H1 (cell line): ENCODE data around the gene CC2D1A. TPM values are rescaled to one million over a fixed set of nuclear protein-coding genes. Genes with fewer than 3 reads are reported as not detected.

Experiments used
- CTCF ChIA-PET: fragments of 300-600 bp; sonication (Branson Sonifier 250); formaldehyde crosslinking; loops from one replicate; lab custom pipeline; 2021; ENCODE audit not compliant: partially characterized antibody; lab: Charles Lee
- POLR2A ChIA-PET: fragments of 300-600 bp; sonication (Branson Sonifier 250); formaldehyde crosslinking; loops from one replicate; lab custom pipeline; 2021; ENCODE audit warnings: inconsistent platforms; ENCODE audit not compliant: partially characterized antibody; lab: Charles Lee
- DNase-seq, 2 experiments: peaks; one replicate each; pipeline versions ENCODE4 v3.0.0 to v3.0.0-alpha.2; 2010 to 2022; ENCODE audit warnings: low spot score in 2 of 2, low read depth in 1 of 2, mixed read lengths in 1 of 2
- FAIRE-seq: peaks from 2 replicates; lab custom pipeline; 2011; peaks lifted over from hg19 to GRCh38; lab: Jason Lieb, UNC
- H2AFZ ChIP-seq: 2 replicates; pipeline ENCODE4 v1.8.1; 2012; ENCODE audit warnings: low read length, inconsistent platforms
- H2AK5ac ChIP-seq: 2 replicates; pipeline ENCODE4 v1.6.1; 2013; ENCODE audit warnings: low read depth, low read length
- H2BK120ac ChIP-seq: replicated peaks from 2 replicates; pipeline ENCODE3; 2013; ENCODE audit warnings: low read depth, low read length, inconsistent platforms
- H2BK12ac ChIP-seq: 2 replicates; pipeline ENCODE4 v1.6.1; 2013; ENCODE audit warnings: low read depth, low read length
- H2BK15ac ChIP-seq: 2 replicates; pipeline ENCODE4 v1.6.1; 2013; ENCODE audit warnings: low read length
- H2BK20ac ChIP-seq: 2 replicates; pipeline ENCODE4 v1.6.1; 2013; ENCODE audit warnings: low read length
- H2BK5ac ChIP-seq: 2 replicates; pipeline ENCODE4 v1.6.1; 2013; ENCODE audit warnings: low read depth, low read length
- H3K14ac ChIP-seq: 2 replicates; pipeline ENCODE4 v1.6.1; 2013; ENCODE audit warnings: inconsistent platforms; ENCODE audit not compliant: insufficient read length
- H3K18ac ChIP-seq: 2 replicates; pipeline ENCODE4 v1.6.1; 2013; ENCODE audit warnings: low read length; ENCODE audit errors: extremely low read depth
- H3K23ac ChIP-seq: 2 replicates; pipeline ENCODE4 v1.6.1; 2013; ENCODE audit warnings: inconsistent platforms; ENCODE audit not compliant: insufficient read length
- H3K23me2 ChIP-seq: 2 replicates; pipeline ENCODE4 v1.6.1; 2013; ENCODE audit warnings: low read depth, low read length
- H3K27ac ChIP-seq: 2 replicates; pipeline ENCODE4 v1.6.1; 2011; ENCODE audit warnings: low read depth, low read length, inconsistent platforms
- H3K27me3 ChIP-seq, 4 experiments: replicated peaks in 1 of 4; 1 replicate in 1 of 4; 2 replicates in 3 of 4; pipeline versions ENCODE4 v1.6.1 to v1.8.1; 2011 to 2013; ENCODE audit warnings: low read length in 3 of 4, mild to moderate bottlenecking in 3 of 4, inconsistent platforms in 2 of 4, mixed read lengths in 2 of 4, moderate library complexity in 1 of 4; ENCODE audit not compliant: control insufficient read depth in 3 of 4, insufficient read depth in 3 of 4; ENCODE audit errors: extremely low read depth in 1 of 4
- H3K36me3 ChIP-seq, 4 experiments: 2 replicates each; pipeline versions ENCODE4 v1.6.1 to v1.8.1; 2011 to 2013; ENCODE audit warnings: mild to moderate bottlenecking in 4 of 4, low read length in 3 of 4, moderate library complexity in 2 of 4, control low read depth in 1 of 4, inconsistent platforms in 1 of 4; ENCODE audit not compliant: insufficient read depth in 4 of 4, control insufficient read depth in 2 of 4
- H3K4ac ChIP-seq: replicated peaks from 2 replicates; pipeline ENCODE3; 2013; ENCODE audit warnings: low read length, low read depth, mixed read lengths, inconsistent platforms; ENCODE audit not compliant: insufficient read length
- H3K4me1 ChIP-seq, 4 experiments: replicated peaks in 1 of 4; 1 replicate in 1 of 4; 2 replicates in 3 of 4; pipeline versions ENCODE4 v1.6.1 to v1.8.1; 2011 to 2013; ENCODE audit warnings: low read length in 3 of 4, inconsistent platforms in 2 of 4, mixed read lengths in 1 of 4; ENCODE audit not compliant: insufficient read depth in 4 of 4, control insufficient read depth in 3 of 4
- H3K4me2 ChIP-seq, 2 experiments: 2 replicates each; pipeline versions ENCODE4 v1.6.1 to v1.8.1; 2011 to 2013; ENCODE audit warnings: low read depth in 2 of 2, low read length in 2 of 2, control low read depth in 1 of 2, inconsistent platforms in 1 of 2, mild to moderate bottlenecking in 1 of 2; ENCODE audit not compliant: insufficient read depth in 1 of 2
- H3K4me3 ChIP-seq, 4 experiments: fragments of 200-600, 300-600 bp in 1 of 4; sonication (generic), shearing (Covaris generic), sonication (Bioruptor Twin) in 1 of 4; 2 replicates each; pipeline versions ENCODE4 v1.5.1 to v1.8.1; 2011 to 2016; ENCODE audit warnings: low read length in 4 of 4, low read depth in 3 of 4, control low read depth in 2 of 4, inconsistent platforms in 2 of 4, mild to moderate bottlenecking in 2 of 4, mixed read lengths in 1 of 4, moderate library complexity in 1 of 4; ENCODE audit not compliant: insufficient read depth in 2 of 4; ENCODE audit errors: extremely low read depth in 1 of 4
- H3K56ac ChIP-seq: replicated peaks from 2 replicates; pipeline ENCODE3; 2013; ENCODE audit warnings: low read depth, mild to moderate bottlenecking, mixed read lengths, low read length, inconsistent platforms; ENCODE audit not compliant: insufficient read length
- H3K79me1 ChIP-seq: 2 replicates; pipeline ENCODE4 v1.6.1; 2013; ENCODE audit warnings: low read depth, low read length, control low read depth
- H3K79me2 ChIP-seq, 2 experiments: 2 replicates each; pipeline versions ENCODE4 v1.6.1 to v1.8.1; 2012 to 2013; ENCODE audit warnings: low read length in 2 of 2, mild to moderate bottlenecking in 2 of 2, inconsistent platforms in 1 of 2; ENCODE audit not compliant: insufficient read depth in 2 of 2, control insufficient read depth in 1 of 2
- H3K9ac ChIP-seq, 4 experiments: replicated peaks in 1 of 4; 1 replicate in 1 of 4; 2 replicates in 3 of 4; pipeline versions ENCODE4 v1.6.1 to v1.8.1; 2011 to 2013; ENCODE audit warnings: low read depth in 3 of 4, low read length in 3 of 4, control low read depth in 2 of 4, mild to moderate bottlenecking in 2 of 4, moderate library complexity in 2 of 4, inconsistent platforms in 1 of 4; ENCODE audit errors: extremely low read depth in 1 of 4
- H3K9me3 ChIP-seq, 2 experiments: 2 replicates each; pipeline versions ENCODE4 v1.6.1 to v1.8.1; 2012 to 2013; ENCODE audit warnings: mild to moderate bottlenecking in 2 of 2, moderate library complexity in 2 of 2, control low read depth in 1 of 2, inconsistent platforms in 1 of 2, low read depth in 1 of 2, low read length in 1 of 2, mixed read lengths in 1 of 2; ENCODE audit not compliant: insufficient read depth in 2 of 2
- H4K20me1 ChIP-seq, 2 experiments: replicated peaks in 1 of 2; 2 replicates each; pipeline versions ENCODE3 to v1.8.1; 2011 to 2013; ENCODE audit warnings: inconsistent platforms in 2 of 2, low read length in 2 of 2, mild to moderate bottlenecking in 1 of 2; ENCODE audit not compliant: insufficient read depth in 2 of 2, control insufficient read depth in 1 of 2
- H4K5ac ChIP-seq: 2 replicates; pipeline ENCODE4 v1.6.1; 2013; ENCODE audit warnings: low read length, low read depth, mixed read lengths, inconsistent platforms; ENCODE audit not compliant: insufficient read length
- H4K8ac ChIP-seq: 2 replicates; pipeline ENCODE4 v1.8.0; 2013; ENCODE audit warnings: mild to moderate bottlenecking, moderate library complexity, low read length, inconsistent platforms; ENCODE audit not compliant: insufficient read depth; ENCODE audit errors: extremely low read depth
- H4K91ac ChIP-seq: replicated peaks from 2 replicates; pipeline ENCODE3; 2013; ENCODE audit warnings: low read length, mixed read lengths, inconsistent platforms; ENCODE audit not compliant: insufficient read length
- CTCF ChIP-seq, 3 experiments: IDR thresholded peaks; 1 replicate in 2 of 3; 2 replicates in 1 of 3; pipeline versions ENCODE4 v1.5.1 to v1.6.1; 2011; ENCODE audit warnings: low read length in 3 of 3, mild to moderate bottlenecking in 3 of 3, inconsistent platforms in 2 of 3, low read depth in 1 of 3, moderate library complexity in 1 of 3; ENCODE audit not compliant: insufficient read depth in 1 of 3; ENCODE audit errors: control extremely low read depth in 1 of 3
- MAX ChIP-seq: IDR thresholded peaks from 2 replicates; pipeline ENCODE4 v1.6.1; 2012; ENCODE audit warnings: inconsistent platforms
- SP2 ChIP-seq: IDR thresholded peaks from 2 replicates; pipeline ENCODE4 v1.6.1; 2012; ENCODE audit warnings: mild to moderate bottlenecking, low read length, inconsistent platforms
- WGBS, 2 experiments: shearing (Covaris generic) in 1 of 2; methylation state at CpG; one replicate each; pipeline versions ENCODE4 v1.1.6 to v1.1.7; 2013 to 2015; ENCODE audit warnings: low lambda C conversion rate in 2 of 2, mixed read lengths in 2 of 2, inconsistent platforms in 1 of 2, low coverage in 1 of 2, missing lambda C conversion rate in 1 of 2; ENCODE audit not compliant: insufficient replicate concordance in 2 of 2, insufficient coverage in 1 of 2, insufficient read length in 1 of 2; ENCODE audit errors: extremely low coverage in 1 of 2, missing lambda C conversion rate in 1 of 2; 5-methylcytosine and 5-hydroxymethylcytosine counted together
- polyA plus RNA-seq, 7 experiments: library from polyadenylated mRNA; depleted of rRNA in 3 of 7; stranded (reverse) in 5 of 7; unstranded in 2 of 7; fragments of >200 nt in 5 of 7; fragments of 200-250 nt in 2 of 7; gene quantifications; 1 replicate in 5 of 7; 2 replicates in 1 of 7; 4 replicates in 1 of 7; pipeline versions ENCODE4 v1.2.1 to v1.2.3, GENCODE V29; 2011 to 2013; ENCODE audit warnings: missing spikeins in 2 of 7, mixed read lengths in 2 of 7
- total RNA-seq: library from RNA; stranded (reverse); fragmentation: NEBNext Ultra II Directional; extraction: Animal tissue kit (Norgen Biotek cat#: 25700); gene quantifications from 2 replicates; pipeline ENCODE4 v1.2.1, GENCODE V29; 2021

CC2D1A gene
- total and polyA plus RNA-seq, 2 of the 8 experiments (the other 6 are each of a cell fraction or from before 2014, with no cell fraction given), result 12.5 to 33.0 TPM

GRCh38 chr19:13902993-13903555, 2.9 kb upstream of the CC2D1A start:
- Histone ChIP-seq H2BK5ac (no peak overlapping the region), H3K23ac (no peak overlapping the region), H2AFZ (no peak overlapping the region), H4K91ac (no peak overlapping the region), H2BK12ac (no peak overlapping the region), H3K79me1 (peaks cover 3% of the 10 kb centered on the region; the same call in 1 of the 2 replicates), H3K36me3 (no peaks in the 10 kb centered on the region), H2AK5ac (no peak overlapping the region), H4K20me1 (no peaks in the 10 kb centered on the region), H3K27me3 (peaks cover 0 to 4% (median 3%) of the 10 kb centered on the region in 4 experiments; a peak in 3 of 7 replicates), H3K27ac (no peak overlapping the region), H4K5ac (no peak overlapping the region), H3K23me2 (peaks cover 8% of the 10 kb centered on the region; the same call in 1 of the 2 replicates), H4K8ac (no peak overlapping the region), H3K9ac (no peak overlapping the region), H2BK20ac (no peak overlapping the region), H3K18ac (no peak overlapping the region), H3K9me3 (no peaks in the 10 kb centered on the region), H3K4me2 (no peak overlapping the region), H3K56ac (no peak overlapping the region), H3K14ac (no peak overlapping the region), H3K79me2 (no peaks in the 10 kb centered on the region), H3K4ac (no peak overlapping the region), H2BK120ac (no peak overlapping the region), H3K4me1 (peaks cover 0 to 6% (median under 1%) of the 10 kb centered on the region in 4 experiments; a peak in 2 of 7 replicates), H2BK15ac (no peak overlapping the region), H3K4me3 (no peak overlapping the region)
- DNase-seq (peak in 1 of 2 experiments; percentile 57), FAIRE-seq (no peak)
- ChIA-PET CTCF (interaction anchor here (0.6 to 1.9 kb wide), 25 partner anchors 10 to 423 kb away, joined by 3 to 9 read pairs (median 3); partner anchors contain the start of gene IL27RA), POLR2A (interaction anchor here (0.8 to 1.3 kb wide), 3 partner anchors 76 to 742 kb away, joined by 3 read pairs; partner anchors contain the start of gene ASF1B)
- TF ChIP-seq SP2 (peak; percentile 41), MAX (no peak), CTCF (IDR thresholded peaks at IDR 0.05; ENCODE audit: control extremely low read depth in 1 of 3, insufficient read depth in 1 of 3, low read depth in 1 of 3, low read length in 3 of 3) (peak; percentile 32 to 36 (median 34))
- 86% methylated on average over 4 of the region's 4 CpGs; no CpG with 5 or more reads in 1 of the 2 experiments for whole genome bisulfite sequencing, 2 experiments
